Right lobe of liver (tissue), 6 donors: Measurements from ENCODE around the gene GSTO1. TPM values are rescaled to one million over a fixed set of nuclear protein-coding genes. Genes with fewer than 3 reads are reported as not detected.

Experiments
- ATAC-seq, 4 donors: fragments of 200-7000 bp; cut with Tn5 transposase; one replicate each; pipeline ENCODE4 v1.9.1; 2020; ENCODE audit warnings: mild to moderate bottlenecking in 4 of 4, moderate library complexity in 4 of 4
- DNase-seq, 3 donors: peaks; one replicate each; pipeline ENCODE4 v3.0.0-alpha.2; 2020
- H3K27ac ChIP-seq, 3 donors: fragments of 200-600 bp; one replicate each; pipeline ENCODE4 v1.8.0; 2022
- H3K27me3 ChIP-seq, 2 donors: fragments of 200-600 bp; one replicate each; pipeline ENCODE4 v1.8.0; 2022
- H3K36me3 ChIP-seq, 4 donors: fragments of 200-600 bp; sonication (generic) in 1 of 4; one replicate each; pipeline versions ENCODE4 v1.5.1 to v1.8.0; 2017 to 2022; ENCODE audit warnings: control low read depth in 1 of 4
- H3K4me1 ChIP-seq, 4 donors: fragments of 200-600 bp; sonication (generic) in 1 of 4; one replicate each; pipeline versions ENCODE4 v1.5.1 to v1.8.0; 2017 to 2022; ENCODE audit warnings: control low read depth in 1 of 4
- H3K4me3 ChIP-seq, 3 donors: fragments of 200-600 bp; one replicate each; pipeline ENCODE4 v1.8.0; 2022
- H3K9me3 ChIP-seq, 4 donors: fragments of 200-600 bp; sonication (generic) in 1 of 4; one replicate each; pipeline versions ENCODE4 v1.5.1 to v1.8.0; 2017 to 2022; ENCODE audit warnings: control low read depth in 1 of 4
- POLR2A ChIP-seq: fragments of 450-650 bp; IDR thresholded peaks from one replicate; pipeline ENCODE4 v1.6.1; 2017; ENCODE audit warnings: antibody characterized with exemption, mild to moderate bottlenecking
- WGBS: methylation state at CpG from one replicate; pipeline ENCODE4 v1.1.6; 2018; ENCODE audit warnings: low coverage, low lambda C conversion rate; ENCODE audit not compliant: insufficient coverage; ENCODE audit errors: missing lambda C conversion rate; 5-methylcytosine and 5-hydroxymethylcytosine counted together
- intact Hi-C, 2 donors: fragments of 100-400 bp; cut with DNase I; formaldehyde crosslinking; loops; one replicate each; pipeline versions ENCODE4 v1.11.2 to v1.14.1; 2022
- microRNA counts: library from miRNA; unstranded; fragments of <30 nt; microRNA quantifications from one replicate; lab custom pipeline; 2016
- microRNA-seq, 2 donors: library from miRNA; unstranded; fragments of <30 nt; microRNA quantifications; one replicate each; pipeline ENCODE4, GENCODE V29; 2019 to 2020
- small RNA-seq, 2 experiments: library from RNA; depleted of rRNA; stranded (forward); fragments of <200 nt; gene quantifications; one replicate each; pipeline ENCODE3, GENCODE V24; 2016
- total RNA-seq, 6 experiments: library from RNA; depleted of rRNA in 2 of 6; stranded (reverse); fragments of >200 nt in 2 of 6; fragmentation: NEBNext Ultra II Directional in 3 of 6; extraction: Animal tissue kit (Norgen Biotek cat#: 25700) in 3 of 6; gene quantifications; one replicate each; pipeline versions ENCODE4 v1.1.0 to v1.2.4, GENCODE V29; 2016 to 2023
- TF ChIP-seq, protein P1 (sequence below), 4 donors: fragments of 200-600 bp in 3 of 4; fragments of 450-650 bp in 1 of 4; IDR thresholded peaks; one replicate each; pipeline versions ENCODE4 v1.5.1 to v1.8.0; 2016 to 2022; ENCODE audit warnings: antibody characterized with exemption in 4 of 4, mild to moderate bottlenecking in 2 of 4
- donor health status: DM: no; HTN: yes; CAD: no.
- donor health status: DM: no; HTN: no; CAD: no.
- donor health status: DM: no; HTN: no; CAD: no.
- donor health status: DM: no; HTN: yes; CAD: no.
- donor health status: DM: no; HTN: yes; CAD: no.

Gene GSTO1
- total RNA-seq, 6 experiments from 2014 or later: 205 to 273 (median 240) TPM

DNA sequence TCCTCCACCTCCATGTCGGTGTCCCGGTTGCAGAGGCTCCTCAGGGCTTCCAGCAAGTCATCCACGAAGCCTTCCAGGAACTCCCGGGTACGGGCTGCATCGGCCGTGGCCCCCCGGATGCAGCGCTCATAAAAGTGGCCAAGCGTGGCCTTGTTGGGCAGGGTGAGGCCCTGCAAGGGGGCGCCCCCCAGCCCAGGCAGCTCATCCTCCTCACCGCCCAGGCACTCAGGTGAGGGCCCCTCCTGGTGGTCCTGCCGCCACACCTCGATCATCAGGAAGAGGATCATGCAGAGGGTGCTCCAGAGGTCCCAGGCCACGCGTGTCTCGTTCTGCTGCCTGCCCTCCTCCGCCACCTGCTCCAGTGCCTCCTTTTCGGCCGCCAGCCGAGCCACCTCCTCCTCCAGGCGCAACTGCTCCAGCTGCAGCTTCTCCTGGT is 60.8 kb downstream of the GSTO1 start:
- H3K27ac ChIP-seq: no peak overlapping the region
- H3K4me3 ChIP-seq: no peak overlapping the region
- peaks cover 0 to 21% (median 2%) of the 10 kb centered on the region in 4 donors for H3K36me3 ChIP-seq
- ATAC-seq: peak in 1 of 4 donors; percentile 3
- no peaks in the 10 kb centered on the region for H3K4me1 ChIP-seq
- TF ChIP-seq POLR2A: no peak
- TF ChIP-seq, protein P1, sequence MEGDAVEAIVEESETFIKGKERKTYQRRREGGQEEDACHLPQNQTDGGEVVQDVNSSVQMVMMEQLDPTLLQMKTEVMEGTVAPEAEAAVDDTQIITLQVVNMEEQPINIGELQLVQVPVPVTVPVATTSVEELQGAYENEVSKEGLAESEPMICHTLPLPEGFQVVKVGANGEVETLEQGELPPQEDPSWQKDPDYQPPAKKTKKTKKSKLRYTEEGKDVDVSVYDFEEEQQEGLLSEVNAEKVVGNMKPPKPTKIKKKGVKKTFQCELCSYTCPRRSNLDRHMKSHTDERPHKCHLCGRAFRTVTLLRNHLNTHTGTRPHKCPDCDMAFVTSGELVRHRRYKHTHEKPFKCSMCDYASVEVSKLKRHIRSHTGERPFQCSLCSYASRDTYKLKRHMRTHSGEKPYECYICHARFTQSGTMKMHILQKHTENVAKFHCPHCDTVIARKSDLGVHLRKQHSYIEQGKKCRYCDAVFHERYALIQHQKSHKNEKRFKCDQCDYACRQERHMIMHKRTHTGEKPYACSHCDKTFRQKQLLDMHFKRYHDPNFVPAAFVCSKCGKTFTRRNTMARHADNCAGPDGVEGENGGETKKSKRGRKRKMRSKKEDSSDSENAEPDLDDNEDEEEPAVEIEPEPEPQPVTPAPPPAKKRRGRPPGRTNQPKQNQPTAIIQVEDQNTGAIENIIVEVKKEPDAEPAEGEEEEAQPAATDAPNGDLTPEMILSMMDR (IDR thresholded peaks at IDR 0.05): no peak
- no peaks in the 10 kb centered on the region for H3K9me3 ChIP-seq
- intact Hi-C loops: no loop called here
- H3K27me3 ChIP-seq: no peaks in the 10 kb centered on the region
- no peak for DNase-seq
- no CpG with 5 or more reads among the region's 22 CpGs for WGBS

DNA sequence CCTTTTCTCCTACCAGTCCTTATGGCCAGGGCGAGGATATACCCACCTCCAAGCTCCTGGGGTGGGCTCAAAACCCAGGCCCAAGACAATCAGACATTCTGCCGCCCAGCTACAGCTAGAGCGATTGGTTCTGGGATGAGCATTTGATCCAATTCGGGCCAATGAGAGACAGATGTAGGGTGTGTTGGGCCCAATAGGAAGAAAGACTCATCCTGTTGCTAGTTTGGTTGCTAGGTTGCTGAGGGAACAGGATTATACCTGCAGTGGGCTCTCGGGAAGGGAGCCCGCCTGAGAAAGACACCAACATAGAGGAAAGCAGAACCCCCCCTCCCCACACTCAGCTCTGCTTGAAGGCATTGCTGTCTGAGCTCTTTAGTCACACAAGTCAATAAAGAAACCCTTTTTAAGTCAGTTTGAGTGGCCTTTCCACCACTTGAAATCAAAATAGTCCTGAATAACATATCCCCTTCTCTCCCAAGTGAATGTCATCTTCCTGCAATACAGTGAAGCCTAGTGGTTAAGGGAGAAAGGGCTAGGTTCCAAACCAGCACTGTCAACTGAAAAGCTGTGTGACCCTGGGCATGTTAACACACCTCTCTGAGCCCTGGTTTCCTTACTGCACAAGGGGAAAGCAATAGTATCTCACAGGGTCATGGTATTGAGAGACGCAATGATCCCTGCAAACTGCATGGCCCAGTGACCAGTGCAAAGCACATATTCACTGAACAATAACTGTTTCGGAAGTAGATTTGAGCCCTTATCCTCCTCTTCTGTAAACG is 61.8 kb downstream of the GSTO1 start:
- H3K4me1 ChIP-seq: peaks cover 0 to 4% (median 0%) of the 10 kb centered on the region in 4 donors
- no peak overlapping the region for H3K27ac ChIP-seq
- TF ChIP-seq POLR2A: no peak
- TF ChIP-seq, protein P1 (IDR thresholded peaks at IDR 0.05): no peak
- no peak overlapping the region for H3K4me3 ChIP-seq
- H3K27me3 ChIP-seq: no peaks in the 10 kb centered on the region
- H3K36me3 ChIP-seq: peaks cover 0 to 21% (median 2%) of the 10 kb centered on the region in 4 donors
- intact Hi-C loops: no loop called here
- 83% methylated on average over 4 of the region's 9 CpGs for WGBS
- no peak for DNase-seq
- H3K9me3 ChIP-seq: no peaks in the 10 kb centered on the region
- ATAC-seq: no peak

MicroRNAs encoded within 50 kb of the gene (microRNA counts, 767-probe panel; counts per million panel counts)
- microRNA hsa-miR-609 (lab: Ali Mortazavi, UCI): 237 counts per million

Small RNAs within 50 kb of the gene (microRNA-seq; reads per million reads assigned to microRNA genes)
- gene MIR4482 (0 reads per million in 2 donors), gene MIR609 (0 reads per million in 2 donors)

Small RNAs within 50 kb of the gene (small RNA-seq; reads per million reads assigned to genes)
- gene MIR4482 (0 reads per million in 2 experiments), gene MIR609 (0 reads per million in 2 experiments)

Other genes starting within 250 kb of the GSTO1 start
- gene COL17A1, start 169.0 kb upstream of the GSTO1 start, total RNA-seq: under 1 TPM in 2 of 6 experiments, not detected in 4; 0.11 to 0.12 TPM
- 1 to 10 TPM; 1.2 to 3.5 (median 1.7) TPM for gene SFR1, start 132.7 kb upstream of the GSTO1 start, total RNA-seq
- under 1 TPM in 5 of 6 experiments, not detected in 1; 0.11 to 0.34 (median 0.20) TPM for gene CFAP43, start 22.5 kb upstream of the GSTO1 start, total RNA-seq
- 1 to 10 TPM; 1.4 to 5.3 (median 2.8) TPM for gene GSTO2, start 14.3 kb downstream of the GSTO1 start, total RNA-seq
- 1 to 10 TPM; 2.9 to 9.7 (median 7.7) TPM for gene ITPRIP, start 83.6 kb downstream of the GSTO1 start, total RNA-seq
- gene CFAP58, start 98.9 kb downstream of the GSTO1 start, total RNA-seq: 1 to 10 TPM in 1 of 6 experiments, under 1 TPM in 3, not detected in 2; 0.10 to 2.9 (median 0.15) TPM